GM18526 (cell line): ENCODE results near the gene TJAP1.

ENCODE experiments used
- POLR2A ChIP-seq: IDR thresholded peaks from 3 replicates; pipeline ENCODE4 v1.6.1; 2011; ENCODE audit not compliant: insufficient read length; ENCODE audit errors: extremely low read depth

TJAP1 gene

GRCh38 chr6:43477235-43478007 lies at the start of gene TJAP1:
TSS of gene TJAP1 (plus strand) at chr6:43477570. CDS start at chr6:43499002, 21,432 bp downstream.
- TF ChIP-seq POLR2A = peak; percentile 88

GRCh38 chr6:43428112-43428570 lies 49.2 kb upstream of the TJAP1 start:
- TF ChIP-seq POLR2A = no peak

GRCh38 chr6:43428874-43429273 lies 48.5 kb upstream of the TJAP1 start:
- TF ChIP-seq POLR2A = no peak

DNA sequence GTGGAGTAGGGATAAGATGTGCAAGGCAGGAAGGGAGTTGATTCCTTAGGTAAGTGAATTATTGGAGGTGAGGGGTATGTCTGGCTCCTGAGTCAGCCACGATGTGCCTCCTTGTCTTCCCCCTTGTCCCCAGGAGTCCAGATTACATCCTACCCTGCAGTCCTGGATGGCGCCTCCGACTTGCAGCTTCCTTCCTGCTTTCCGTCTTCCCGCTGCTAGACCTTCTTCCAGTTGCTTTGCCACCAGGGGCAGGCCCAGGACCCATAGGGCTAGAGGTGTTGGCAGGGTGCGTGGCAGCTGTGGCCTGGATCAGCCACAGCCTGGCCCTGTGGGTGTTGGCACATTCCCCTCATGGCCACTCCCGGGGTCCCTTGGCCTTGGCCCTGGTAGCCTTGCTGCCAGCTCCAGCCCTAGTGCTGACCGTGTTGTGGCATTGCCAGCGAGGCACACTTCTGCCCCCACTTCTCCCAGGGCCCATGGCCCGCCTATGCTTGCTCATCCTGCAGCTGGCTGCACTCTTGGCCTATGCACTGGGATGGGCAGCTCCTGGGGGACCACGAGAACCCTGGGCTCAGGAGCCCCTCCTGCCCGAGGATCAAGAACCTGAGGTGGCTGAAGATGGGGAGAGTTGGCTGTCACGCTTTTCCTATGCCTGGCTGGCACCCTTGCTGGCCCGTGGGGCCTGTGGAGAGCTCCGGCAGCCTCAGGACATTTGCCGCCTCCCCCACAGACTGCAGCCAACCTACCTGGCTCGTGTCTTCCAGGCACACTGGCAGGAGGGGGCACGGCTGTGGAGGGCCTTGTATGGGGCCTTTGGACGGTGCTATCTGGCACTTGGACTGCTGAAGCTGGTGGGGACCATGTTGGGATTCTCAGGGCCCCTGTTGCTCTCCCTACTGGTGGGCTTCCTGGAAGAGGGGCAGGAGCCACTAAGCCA lies 45.1 kb upstream of the TJAP1 start:
- TF ChIP-seq POLR2A = no peak

DNA sequence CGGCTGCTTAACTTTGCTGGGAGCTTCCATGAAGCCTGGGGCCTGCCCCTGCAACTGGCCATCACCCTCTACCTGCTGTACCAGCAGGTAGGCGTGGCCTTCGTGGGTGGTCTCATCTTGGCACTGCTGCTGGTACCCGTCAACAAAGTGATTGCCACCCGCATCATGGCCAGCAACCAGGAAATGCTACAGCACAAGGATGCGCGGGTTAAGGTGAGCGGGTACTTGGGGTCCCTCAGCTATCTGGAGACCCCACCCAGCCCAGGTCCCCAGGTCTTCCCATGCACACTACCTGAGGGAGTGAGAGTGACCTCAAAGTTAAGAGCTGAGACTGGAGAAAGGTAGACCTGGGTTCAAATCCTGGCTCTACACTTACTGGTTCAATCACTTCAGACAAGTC lies 44.2 kb upstream of the TJAP1 start:
- no peak for TF ChIP-seq POLR2A

DNA sequence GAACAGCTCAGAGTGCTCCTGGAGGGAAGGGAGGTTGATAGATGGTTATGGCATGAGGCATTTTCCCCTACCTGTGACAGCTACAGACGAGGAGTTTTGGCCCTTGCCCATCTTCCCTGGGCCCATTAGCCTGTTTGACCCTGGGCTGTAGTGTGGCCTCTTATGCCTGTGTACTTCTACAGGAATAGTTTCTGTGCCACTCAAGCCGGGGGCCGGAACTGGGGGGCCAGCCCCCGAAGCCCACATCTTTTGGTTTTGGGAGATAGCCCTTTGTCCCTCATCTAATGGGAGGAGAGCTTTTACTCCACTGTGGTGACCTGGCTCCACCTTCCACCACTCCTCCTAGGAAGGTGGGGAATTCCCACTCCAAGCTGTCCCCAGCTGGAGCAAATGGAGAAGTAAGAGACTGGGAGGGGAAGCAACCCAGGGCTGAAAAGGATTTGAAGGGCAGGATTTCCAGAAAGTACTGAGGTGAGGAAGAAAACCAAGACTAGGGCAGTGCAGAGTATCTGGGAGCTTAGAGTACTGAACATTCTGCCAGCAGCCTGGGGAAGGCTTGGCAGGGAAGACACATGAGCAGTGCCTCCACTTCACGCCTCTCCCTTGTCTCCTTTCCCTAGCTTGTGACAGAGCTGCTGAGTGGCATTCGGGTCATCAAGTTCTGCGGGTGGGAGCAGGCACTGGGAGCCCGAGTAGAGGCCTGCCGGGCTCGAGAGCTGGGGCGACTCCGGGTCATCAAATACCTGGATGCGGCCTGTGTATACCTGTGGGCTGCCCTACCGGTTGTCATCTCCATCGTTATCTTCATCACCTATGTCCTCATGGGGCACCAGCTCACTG lies 43.1 kb upstream of the TJAP1 start:
- TF ChIP-seq POLR2A = no peak

DNA sequence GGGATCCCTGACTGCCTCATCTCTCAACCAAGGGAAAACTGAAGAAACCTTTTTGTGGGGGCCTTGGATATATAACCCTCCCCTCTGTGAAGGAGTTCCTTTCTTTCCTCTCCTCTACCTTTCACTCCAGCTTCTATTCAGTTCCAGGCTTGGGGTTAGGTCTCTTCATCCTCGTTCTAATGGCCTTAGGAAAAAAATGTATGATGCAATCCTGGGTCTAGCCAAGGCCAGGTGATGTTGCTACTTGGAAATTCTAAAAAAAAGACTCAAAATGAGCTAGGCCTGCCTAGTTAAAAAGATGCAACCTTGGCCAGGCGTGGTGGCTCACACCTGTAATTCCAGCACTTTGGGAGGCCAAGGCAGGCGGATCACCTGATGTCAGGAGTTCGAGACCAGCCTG lies 42.4 kb upstream of the TJAP1 start:
- no peak for TF ChIP-seq POLR2A

- no peak for TF ChIP-seq POLR2A
Observed at GRCh38 chr6:43435682-43436437, 41.5 kb upstream of the TJAP1 start.

- TF ChIP-seq POLR2A = no peak
Observed at GRCh38 chr6:43436577-43437282, 40.6 kb upstream of the TJAP1 start.

- no peak for TF ChIP-seq POLR2A
Observed at GRCh38 chr6:43437700-43438099, 39.7 kb upstream of the TJAP1 start.

DNA sequence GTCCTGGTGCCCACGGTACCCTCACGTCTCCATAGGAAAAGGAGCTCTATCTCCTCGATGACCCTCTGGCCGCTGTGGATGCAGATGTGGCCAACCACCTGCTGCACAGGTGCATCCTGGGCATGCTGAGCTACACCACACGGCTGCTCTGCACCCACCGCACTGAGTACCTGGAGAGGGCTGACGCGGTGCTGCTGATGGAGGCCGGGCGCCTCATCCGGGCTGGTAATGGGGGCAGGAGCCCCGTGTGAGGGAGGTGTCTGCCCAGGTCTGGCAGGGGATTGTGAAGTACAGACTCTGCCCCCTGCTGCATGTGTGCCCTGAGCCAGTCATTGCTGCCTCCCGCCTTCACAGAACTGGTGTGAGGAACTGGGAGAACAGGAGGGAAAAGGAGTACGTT lies 34.4 kb upstream of the TJAP1 start:
- no peak for TF ChIP-seq POLR2A

DNA sequence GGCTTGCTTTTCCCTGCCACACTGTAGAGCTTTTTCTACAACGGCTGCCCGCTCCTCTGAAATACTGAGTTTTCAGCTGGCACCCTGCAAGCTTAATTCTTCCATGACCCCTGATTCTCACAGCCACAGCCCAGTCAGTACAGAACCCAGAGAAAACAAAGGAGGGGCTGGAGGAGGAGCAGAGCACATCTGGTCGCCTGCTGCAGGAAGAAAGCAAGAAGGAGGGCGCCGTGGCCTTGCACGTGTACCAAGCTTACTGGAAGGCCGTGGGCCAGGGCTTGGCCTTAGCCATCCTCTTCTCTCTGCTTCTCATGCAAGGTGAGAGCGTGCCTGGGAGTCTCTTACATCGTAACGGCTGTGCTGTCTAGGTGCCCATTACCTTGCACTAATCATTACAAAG lies 33.3 kb upstream of the TJAP1 start:
- TF ChIP-seq POLR2A = no peak

- TF ChIP-seq POLR2A = no peak
Observed at GRCh38 chr6:43444582-43444981, 32.8 kb upstream of the TJAP1 start.

- no peak for TF ChIP-seq POLR2A
Observed at GRCh38 chr6:43445576-43445975, 31.8 kb upstream of the TJAP1 start.
